IPS-18a (cell line): ENCODE results near the gene DMBX1.

Experiments used
- H3K27ac ChIP-seq: one replicate; pipeline ENCODE4 v1.5.1; 2013; ENCODE audit warnings: low read length
- H3K27me3 ChIP-seq: one replicate; pipeline ENCODE4 v1.6.1; 2013; ENCODE audit warnings: mild to moderate bottlenecking, low read length; ENCODE audit not compliant: control insufficient read depth, insufficient read depth
- H3K36me3 ChIP-seq: one replicate; pipeline ENCODE4 v1.6.1; 2013; ENCODE audit warnings: low read depth, low read length; ENCODE audit not compliant: control insufficient read depth
- H3K4me1 ChIP-seq: one replicate; pipeline ENCODE4 v1.6.1; 2013; ENCODE audit warnings: low read depth, low read length; ENCODE audit not compliant: control insufficient read depth
- H3K4me3 ChIP-seq: one replicate; pipeline ENCODE4 v1.5.1; 2013; ENCODE audit warnings: low read length
- H3K9ac ChIP-seq: one replicate; pipeline ENCODE4 v1.6.1; 2013; ENCODE audit warnings: mild to moderate bottlenecking, low read length, moderate library complexity
- H3K9me3 ChIP-seq: one replicate; pipeline ENCODE4 v1.6.1; 2013; ENCODE audit warnings: low read depth, low read length; ENCODE audit not compliant: control insufficient read depth

The DMBX1 gene

GRCh38 chr1:46476673-46477072 is 13.0 kb upstream of the DMBX1 start:
- Histone ChIP-seq H3K27me3 (peaks cover 52% of the 10 kb centered on the region), H3K9me3 (no peaks in the 10 kb centered on the region), H3K36me3 (no peaks in the 10 kb centered on the region), H3K4me3 (no peak overlapping the region), H3K27ac (no peak overlapping the region), H3K4me1 (peaks cover 17% of the 10 kb centered on the region), H3K9ac (no peak overlapping the region)

GRCh38 chr1:46477153-46477929 is 12.3 kb upstream of the DMBX1 start:
- Histone ChIP-seq H3K27ac (no peak overlapping the region), H3K27me3 (peaks cover 58% of the 10 kb centered on the region), H3K9me3 (no peaks in the 10 kb centered on the region), H3K36me3 (no peaks in the 10 kb centered on the region), H3K4me1 (peaks cover 17% of the 10 kb centered on the region), H3K9ac (no peak overlapping the region), H3K4me3 (no peak overlapping the region)

GRCh38 chr1:46478721-46479485 is 10.7 kb upstream of the DMBX1 start:
- H3K9ac ChIP-seq, result no peak overlapping the region
- no peak overlapping the region for H3K27ac ChIP-seq
- H3K4me3 ChIP-seq, result no peak overlapping the region
- H3K27me3 ChIP-seq, result peaks cover 74% of the 10 kb centered on the region
- H3K36me3 ChIP-seq, result no peaks in the 10 kb centered on the region
- H3K4me1 ChIP-seq, result peaks cover 17% of the 10 kb centered on the region
- H3K9me3 ChIP-seq, result no peaks in the 10 kb centered on the region

DNA sequence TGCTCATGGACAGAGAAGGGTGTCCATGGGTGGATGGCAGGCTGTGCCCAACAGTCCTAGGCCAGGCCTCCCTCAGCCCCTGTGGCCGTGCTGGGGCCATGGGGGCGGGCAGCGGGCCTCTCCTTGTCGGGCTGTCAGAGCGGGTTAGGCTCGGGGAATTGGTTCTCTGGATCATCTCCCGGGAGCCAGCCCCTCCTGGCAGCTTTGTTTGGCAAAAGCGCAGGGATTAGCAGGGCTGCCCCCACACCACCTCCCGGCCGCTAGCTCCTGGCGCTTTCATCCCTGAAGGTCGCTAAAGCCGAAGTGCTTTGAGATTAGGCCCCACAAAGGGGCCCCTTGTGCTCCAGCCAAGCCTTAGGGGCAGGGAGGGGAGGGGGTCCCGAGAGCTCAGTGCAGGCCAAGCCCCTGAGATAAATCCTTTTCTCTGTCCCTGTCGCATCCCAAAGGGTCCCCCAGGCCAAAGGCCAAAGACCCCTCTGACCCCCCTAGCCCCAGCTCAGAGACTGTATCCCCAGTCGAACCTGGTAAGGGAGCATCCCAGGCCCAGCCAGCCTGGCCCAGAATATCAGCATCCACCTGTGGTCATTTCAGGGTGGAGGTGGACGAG is 9.8 kb upstream of the DMBX1 start:
- H3K27me3 ChIP-seq, result peaks cover 74% of the 10 kb centered on the region
- H3K27ac ChIP-seq, result no peak overlapping the region
- H3K9me3 ChIP-seq, result no peaks in the 10 kb centered on the region
- H3K9ac ChIP-seq, result no peak overlapping the region
- H3K36me3 ChIP-seq, result no peaks in the 10 kb centered on the region
- H3K4me1 ChIP-seq, result peaks cover 18% of the 10 kb centered on the region
- H3K4me3 ChIP-seq, result no peak overlapping the region

- Histone ChIP-seq H3K36me3 (no peaks in the 10 kb centered on the region), H3K4me3 (no peak overlapping the region), H3K9ac (no peak overlapping the region), H3K27ac (no peak overlapping the region), H3K4me1 (peaks cover 22% of the 10 kb centered on the region), H3K27me3 (peaks cover 86% of the 10 kb centered on the region), H3K9me3 (no peaks in the 10 kb centered on the region)
Observed at GRCh38 chr1:46480959-46481646, 8.5 kb upstream of the DMBX1 start.

- peaks cover 95% of the 10 kb centered on the region for H3K27me3 ChIP-seq
- H3K9ac ChIP-seq, result no peak overlapping the region
- peaks cover 22% of the 10 kb centered on the region for H3K4me1 ChIP-seq
- H3K27ac ChIP-seq, result no peak overlapping the region
- no peak overlapping the region for H3K4me3 ChIP-seq
- no peaks in the 10 kb centered on the region for H3K9me3 ChIP-seq
- no peaks in the 10 kb centered on the region for H3K36me3 ChIP-seq
Observed at GRCh38 chr1:46481961-46482360, 7.7 kb upstream of the DMBX1 start.

- H3K36me3 ChIP-seq, result no peaks in the 10 kb centered on the region
- H3K4me3 ChIP-seq, result no peak overlapping the region
- peaks cover 30% of the 10 kb centered on the region for H3K4me1 ChIP-seq
- no peak overlapping the region for H3K9ac ChIP-seq
- H3K27me3 ChIP-seq, result peaks cover 100% of the 10 kb centered on the region
- no peak overlapping the region for H3K27ac ChIP-seq
- no peaks in the 10 kb centered on the region for H3K9me3 ChIP-seq
Observed at GRCh38 chr1:46483589-46483988, 6.0 kb upstream of the DMBX1 start.

GRCh38 chr1:46484783-46485490 is 4.7 kb upstream of the DMBX1 start:
- Histone ChIP-seq H3K9ac (no peak overlapping the region), H3K4me3 (no peak overlapping the region), H3K36me3 (no peaks in the 10 kb centered on the region), H3K9me3 (no peaks in the 10 kb centered on the region), H3K27ac (no peak overlapping the region), H3K4me1 (peaks cover 30% of the 10 kb centered on the region), H3K27me3 (peaks cover 100% of the 10 kb centered on the region)

GRCh38 chr1:46485564-46486431 is 3.8 kb upstream of the DMBX1 start:
- H3K9ac ChIP-seq, result no peak overlapping the region
- H3K4me1 ChIP-seq, result peaks cover 30% of the 10 kb centered on the region
- H3K27me3 ChIP-seq, result peaks cover 100% of the 10 kb centered on the region

DNA sequence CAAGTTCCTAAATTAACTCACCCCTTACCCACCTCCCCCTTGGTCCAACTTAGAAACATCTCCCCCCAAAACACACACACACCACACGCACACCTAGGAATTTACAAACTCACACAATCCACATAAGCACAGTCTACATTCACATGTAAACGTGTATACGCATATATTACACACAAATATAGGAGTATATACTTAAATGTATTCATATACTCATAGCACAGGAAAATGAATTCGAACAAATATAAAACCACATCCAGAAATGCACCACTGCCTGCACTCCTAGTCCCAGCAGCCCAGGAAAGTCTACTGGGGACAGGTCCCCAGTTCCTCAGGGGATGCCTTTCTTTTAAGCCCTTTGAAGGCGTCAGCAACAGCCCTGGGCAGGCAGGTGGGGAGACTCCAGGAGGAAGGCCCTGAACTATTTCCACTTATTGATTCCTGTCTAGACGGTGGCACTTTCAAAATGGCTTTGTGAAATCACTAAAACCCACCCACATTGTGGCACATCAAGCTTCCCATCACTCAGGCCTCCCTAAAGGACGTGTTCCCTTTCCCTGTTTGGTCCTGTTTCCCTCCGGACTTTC is 3.1 kb upstream of the DMBX1 start:
- Histone ChIP-seq H3K4me3 (no peak overlapping the region), H3K27me3 (peaks cover 100% of the 10 kb centered on the region), H3K36me3 (no peaks in the 10 kb centered on the region), H3K4me1 (peaks cover 30% of the 10 kb centered on the region), H3K27ac (no peak overlapping the region), H3K9me3 (no peaks in the 10 kb centered on the region), H3K9ac (no peak overlapping the region)

More at GRCh38 chr1:46485564-46486431, 3.8 kb upstream of the DMBX1 start:
- no peak overlapping the region for H3K27ac ChIP-seq
- no peaks in the 10 kb centered on the region for H3K36me3 ChIP-seq
- peak overlapping the region; percentile 39 for H3K4me3 ChIP-seq
- no peaks in the 10 kb centered on the region for H3K9me3 ChIP-seq
